Natural killer cell (primary cell): Measurements from ENCODE around the gene ZC3H18. TPM values are rescaled to one million over a fixed set of nuclear protein-coding genes. Genes with fewer than 3 reads are reported as not detected.

Source experiments
- ATAC-seq, 3 donors: fragments of 150-1000 bp in 2 of 3; fragments of 200-7000 bp in 1 of 3; cut with Tn5 transposase; 1 replicate in 1 of 3; 2 replicates in 2 of 3; pipeline ENCODE4 v1.10.0; 2021; ENCODE audit warnings: mild to moderate bottlenecking in 2 of 3, moderate library complexity in 2 of 3
- DNase-seq, 2 donors: peaks; one replicate each; pipeline versions ENCODE4 v3.0.0 to v3.0.0-alpha.2; 2013 to 2021; ENCODE audit warnings: mixed read lengths in 1 of 2
- H3K27ac ChIP-seq: one replicate; pipeline ENCODE4 v1.5.1; 2013; ENCODE audit warnings: mild to moderate bottlenecking, low read length
- H3K27me3 ChIP-seq: one replicate; pipeline ENCODE4 v1.6.1; 2013; ENCODE audit warnings: low read length; ENCODE audit not compliant: control insufficient read depth, insufficient read depth
- H3K36me3 ChIP-seq: one replicate; pipeline ENCODE4 v1.6.1; 2013; ENCODE audit warnings: low read length; ENCODE audit not compliant: control insufficient read depth, insufficient read depth
- H3K4me1 ChIP-seq: one replicate; pipeline ENCODE4 v1.6.1; 2013; ENCODE audit warnings: low read length; ENCODE audit not compliant: control insufficient read depth, insufficient read depth
- H3K4me3 ChIP-seq: one replicate; pipeline ENCODE4 v1.5.1; 2013; ENCODE audit warnings: low read length
- H3K9me3 ChIP-seq: one replicate; pipeline ENCODE4 v1.6.1; 2013; ENCODE audit warnings: low read length; ENCODE audit not compliant: control insufficient read depth, insufficient read depth
- H3K27ac Mint-ChIP-seq, 2 donors: one replicate each; pipeline ENCODE4 v1.8.0; 2022; ENCODE audit warnings: mild to moderate bottlenecking in 2 of 2, mixed read lengths in 2 of 2, moderate library complexity in 1 of 2
- H3K27me3 Mint-ChIP-seq, 2 donors: one replicate each; pipeline ENCODE4 v1.8.0; 2022; ENCODE audit warnings: low read depth in 2 of 2, mixed read lengths in 2 of 2
- H3K36me3 Mint-ChIP-seq: one replicate; pipeline ENCODE4 v1.8.0; 2022; ENCODE audit warnings: mixed read lengths
- H3K4me1 Mint-ChIP-seq, 2 donors: one replicate each; pipeline ENCODE4 v1.8.0; 2022; ENCODE audit warnings: mixed read lengths in 2 of 2
- H3K4me3 Mint-ChIP-seq: one replicate; pipeline ENCODE4 v1.8.0; 2022; ENCODE audit warnings: mild to moderate bottlenecking, moderate library complexity, mixed read lengths
- H3K9me3 Mint-ChIP-seq, 2 donors: one replicate each; pipeline ENCODE4 v1.8.0; 2022; ENCODE audit warnings: mixed read lengths in 2 of 2
- CTCF ChIP-seq: fragments of 200-600 bp; IDR thresholded peaks from one replicate; pipeline ENCODE4 v1.8.0; 2022; ENCODE audit warnings: antibody characterized with exemption
- WGBS: methylation state at CpG from one replicate; pipeline ENCODE4 v1.1.7; 2013; ENCODE audit warnings: missing lambda C conversion rate; ENCODE audit not compliant: insufficient coverage; 5-methylcytosine and 5-hydroxymethylcytosine counted together
- intact Hi-C: fragments of 100-400 bp; cut with micrococcal nuclease; formaldehyde crosslinking; loops from one replicate; pipeline ENCODE4 v1.14.2; 2022
- total RNA-seq, 4 donors: library from RNA; stranded (reverse); fragments of 120-200 nt in 1 of 4; gene quantifications; one replicate each; pipeline versions ENCODE4 v1.2.3 to v1.2.4, GENCODE V29; 2013 to 2022

The ZC3H18 gene
- total RNA-seq, 3 donors from 2014 or later (not counting 1 experiment from before 2014, with no cell fraction given) = 125 to 130 (median 126) TPM

GRCh38 chr16:88628512-88628974 lies 58.3 kb downstream of the ZC3H18 start:
- no peak overlapping the region for H3K4me3 Mint-ChIP-seq

GRCh38 chr16:88629835-88630234 lies 59.6 kb downstream of the ZC3H18 start:
- no peaks in the 10 kb centered on the region for H3K36me3 Mint-ChIP-seq
- H3K4me3 Mint-ChIP-seq = no peak overlapping the region
- no peaks in the 10 kb centered on the region for H3K9me3 ChIP-seq
- no peak for DNase-seq
- H3K4me1 Mint-ChIP-seq = peaks cover 0 to 9% of the 10 kb centered on the region in 2 donors
- peak overlapping the region; percentile 31 to 77 for H3K27ac Mint-ChIP-seq
- no peak overlapping the region for H3K4me3 ChIP-seq
- peaks cover 17% of the 10 kb centered on the region for H3K4me1 ChIP-seq
- no peaks in the 10 kb centered on the region for H3K27me3 ChIP-seq
- H3K9me3 Mint-ChIP-seq = no peaks in the 10 kb centered on the region
- ATAC-seq = no peak
- TF ChIP-seq CTCF = no peak
- H3K27me3 Mint-ChIP-seq = no peaks in the 10 kb centered on the region
- no peak overlapping the region for H3K27ac ChIP-seq
- H3K36me3 ChIP-seq = peaks cover 41% of the 10 kb centered on the region
- intact Hi-C loops = loop anchor here (10.0 kb wide), 1 partner anchor 55 kb away; the partner anchor contains the start of gene ZC3H18
- 93% methylated on average over 9 of the region's 9 CpGs for WGBS

More at GRCh38 chr16:88628512-88628974, 58.3 kb downstream of the ZC3H18 start:
- peaks cover 6% of the 10 kb centered on the region for H3K4me1 ChIP-seq
- H3K27me3 ChIP-seq = no peaks in the 10 kb centered on the region
- H3K27ac ChIP-seq = no peak overlapping the region
- TF ChIP-seq CTCF = no peak
- H3K27me3 Mint-ChIP-seq = no peaks in the 10 kb centered on the region
- no peaks in the 10 kb centered on the region for H3K9me3 ChIP-seq
- no peak for ATAC-seq
- no peaks in the 10 kb centered on the region for H3K36me3 Mint-ChIP-seq
- H3K36me3 ChIP-seq = peaks cover 54% of the 10 kb centered on the region
- 86% methylated on average over 12 of the region's 12 CpGs for WGBS
- H3K4me1 Mint-ChIP-seq = peaks cover 0 to 5% of the 10 kb centered on the region in 2 donors
- no peaks in the 10 kb centered on the region for H3K9me3 Mint-ChIP-seq
- intact Hi-C loops = no loop called here
- peak in 1 of 2 donors; percentile 38 for DNase-seq
- H3K27ac Mint-ChIP-seq = peak overlapping the region; percentile 23 to 35
- H3K4me3 ChIP-seq = no peak overlapping the region

GRCh38 chr16:88630433-88630832 lies 60.2 kb downstream of the ZC3H18 start:
- Histone ChIP-seq H3K4me3 (no peak overlapping the region), H3K27me3 (no peaks in the 10 kb centered on the region), H3K27ac (no peak overlapping the region), H3K36me3 (peaks cover 35% of the 10 kb centered on the region), H3K9me3 (no peaks in the 10 kb centered on the region), H3K4me1 (peaks cover 23% of the 10 kb centered on the region)
- WGBS = 98% methylated on average over 9 of the region's 12 CpGs
- no peak for ATAC-seq
- Mint-ChIP-seq H3K36me3 (no peaks in the 10 kb centered on the region), H3K4me3 (no peak overlapping the region), H3K27ac (peak overlapping the region; percentile 31 to 77), H3K27me3 (no peaks in the 10 kb centered on the region), H3K9me3 (no peaks in the 10 kb centered on the region), H3K4me1 (peaks cover 0 to 15% of the 10 kb centered on the region in 2 donors)
- no peak for DNase-seq
- intact Hi-C loops = loop anchor here (10.0 kb wide), 1 partner anchor 56 kb away; the partner anchor contains the start of gene ZC3H18
- TF ChIP-seq CTCF = no peak

GRCh38 chr16:88630941-88631340 lies 60.7 kb downstream of the ZC3H18 start:
- H3K4me3 ChIP-seq = no peak overlapping the region
- 98% methylated on average over 23 of the region's 23 CpGs for WGBS
- Mint-ChIP-seq H3K36me3 (no peaks in the 10 kb centered on the region), H3K27me3 (no peaks in the 10 kb centered on the region), H3K27ac (peak overlapping the region in 1 of 2 donors; percentile 50), H3K4me1 (peaks cover under 1 to 20% of the 10 kb centered on the region in 2 donors), H3K4me3 (peak overlapping the region; percentile 6), H3K9me3 (no peaks in the 10 kb centered on the region)
- intact Hi-C loops = loop anchor here (10.0 kb wide), 1 partner anchor 56 kb away; the partner anchor contains the start of gene ZC3H18
- no peak overlapping the region for H3K27ac ChIP-seq
- no peak for TF ChIP-seq CTCF
- no peaks in the 10 kb centered on the region for H3K27me3 ChIP-seq
- peaks cover 33% of the 10 kb centered on the region for H3K36me3 ChIP-seq
- no peaks in the 10 kb centered on the region for H3K9me3 ChIP-seq
- no peak for ATAC-seq
- peaks cover 28% of the 10 kb centered on the region for H3K4me1 ChIP-seq
- no peak for DNase-seq
